GM18499 (cell line): Measurements from ENCODE around the gene FARP1.

Experiments used
- ATAC-seq: cut with Tn5 transposase; IDR thresholded peaks from one replicate; pipeline ENCODE4 v1.9.1; 2021; ENCODE audit warnings: moderate number of reproducible peaks; ENCODE audit not compliant: insufficient read depth, unreplicated experiment

The FARP1 gene

DNA sequence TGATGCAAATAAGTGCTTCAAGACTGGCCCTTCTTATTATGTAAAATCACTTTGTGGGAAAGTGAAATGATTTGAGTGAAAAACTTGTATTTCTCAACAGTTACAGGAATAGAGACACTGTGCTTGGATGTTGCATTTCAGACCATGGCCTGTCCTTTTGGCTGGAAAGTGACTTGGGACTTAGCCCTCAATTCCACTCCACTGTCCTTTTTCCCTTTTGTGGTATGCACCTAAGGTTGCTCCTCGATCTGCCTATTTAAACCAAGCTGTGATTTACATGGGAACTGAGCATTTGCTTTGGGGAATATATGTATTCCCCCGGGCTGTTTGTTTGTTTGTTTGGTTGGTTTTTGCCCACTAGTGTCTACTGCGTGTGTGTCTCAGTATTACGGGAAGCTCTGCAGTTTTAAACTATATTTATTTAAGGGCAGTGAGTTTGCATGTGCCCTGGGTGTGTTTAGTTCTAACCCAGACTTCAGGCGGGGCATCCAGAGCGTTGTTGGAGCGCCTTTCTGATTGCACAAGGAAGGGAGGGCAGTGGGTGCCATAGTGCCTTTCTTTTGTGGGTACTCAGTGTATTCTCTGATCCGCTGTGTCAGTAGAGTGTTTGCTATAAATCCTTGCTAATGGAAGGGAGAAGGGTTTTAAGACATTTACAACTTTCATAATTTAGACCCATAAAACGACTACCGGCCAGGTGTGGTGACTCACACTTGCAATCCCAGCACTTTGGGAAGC is 52.3 kb downstream of the FARP1 start:
- no peak for ATAC-seq

DNA sequence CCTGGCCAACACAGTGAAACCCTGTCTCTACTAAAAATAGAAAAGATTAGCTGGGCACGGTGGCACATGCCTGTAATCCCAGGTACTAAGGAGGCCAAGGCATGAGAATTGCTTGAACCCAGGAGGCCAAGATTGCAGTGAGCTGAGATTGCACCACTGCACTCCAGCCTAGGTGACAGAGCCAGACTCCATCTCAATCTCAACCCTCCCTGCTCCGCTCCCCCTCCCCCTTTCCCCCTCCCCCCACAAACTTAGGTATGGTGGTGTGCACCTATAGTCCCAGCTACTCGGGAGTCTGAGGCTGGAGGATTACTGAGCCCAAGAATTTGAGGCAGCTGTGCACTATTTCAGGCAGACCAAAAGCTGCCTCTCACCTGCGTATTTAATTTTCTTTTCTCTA is 55.8 kb downstream of the FARP1 start:
- ATAC-seq, result no peak

- no peak for ATAC-seq
Measured at GRCh38 chr13:98199480-98199879, 56.6 kb downstream of the FARP1 start.

DNA sequence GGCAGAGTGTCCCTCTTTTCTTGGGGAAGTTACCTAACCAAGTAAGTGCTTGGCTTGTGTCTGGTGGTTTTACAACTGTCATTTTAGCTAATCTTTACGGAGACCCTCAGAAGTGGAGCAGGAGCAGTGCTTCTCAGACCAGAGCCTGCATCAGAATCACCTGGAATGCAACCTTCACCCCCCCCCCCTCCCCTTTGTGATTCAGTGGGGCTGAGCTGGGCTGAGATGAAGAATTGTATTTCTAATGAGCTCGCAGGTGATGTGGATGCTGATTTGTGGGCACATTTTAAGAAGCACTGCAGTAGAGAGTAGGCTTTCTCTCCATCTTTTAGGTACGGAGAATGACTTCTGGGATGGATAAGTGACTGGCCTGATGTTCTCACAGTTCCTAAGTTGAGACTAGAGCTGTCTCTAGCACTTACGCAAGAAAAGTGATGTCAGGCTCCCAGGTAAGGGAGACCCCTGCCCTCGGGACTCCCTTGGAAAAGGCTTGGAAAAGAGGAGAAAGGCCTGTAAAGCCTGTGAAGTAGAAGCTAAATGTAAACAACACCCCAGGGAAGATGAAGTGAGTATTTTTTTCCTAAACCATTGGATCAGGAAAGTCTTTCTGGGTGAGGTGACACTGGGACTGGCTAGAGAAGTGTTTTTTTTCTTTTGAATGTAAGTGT is 57.5 kb downstream of the FARP1 start:
- no peak for ATAC-seq

DNA sequence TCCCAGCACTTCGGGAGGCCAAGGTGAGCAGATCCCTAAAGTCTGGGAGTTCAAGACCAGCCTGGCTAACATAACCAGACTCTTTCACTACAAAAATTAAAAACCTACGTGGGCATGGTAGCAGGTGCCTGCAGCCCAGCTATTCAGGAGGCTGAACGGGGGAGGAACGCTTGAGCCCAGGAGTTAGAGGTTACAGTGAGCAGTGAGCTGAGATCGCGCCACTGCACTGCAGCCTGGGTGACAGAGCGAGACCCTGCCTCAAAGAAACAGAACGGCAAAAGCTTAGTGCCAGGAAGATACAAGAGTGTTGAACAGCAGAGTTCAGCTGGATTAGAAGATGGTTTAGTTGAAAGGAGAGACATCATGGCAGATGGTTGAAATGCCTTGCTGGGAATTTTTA is 58.3 kb downstream of the FARP1 start:
- no peak for ATAC-seq

DNA sequence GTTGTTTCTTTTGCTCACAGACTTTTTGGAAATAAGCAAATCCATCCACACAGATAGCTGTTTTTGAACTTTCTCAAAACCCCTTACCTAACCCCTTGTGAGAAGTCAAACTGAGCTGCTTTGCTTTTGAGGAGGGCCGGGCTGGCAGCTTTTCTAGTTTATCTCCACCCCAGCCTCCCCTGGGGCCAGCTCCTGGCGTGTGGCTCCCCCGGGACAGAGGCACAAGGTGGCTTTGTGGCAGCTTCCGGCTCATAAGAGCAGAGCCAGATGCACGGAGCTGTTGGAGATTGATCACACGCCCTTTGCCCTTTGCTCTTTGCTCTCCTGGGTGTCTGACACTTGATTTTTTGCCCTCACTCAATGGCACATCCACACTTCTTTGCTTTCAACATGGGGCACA is 59.1 kb downstream of the FARP1 start:
- ATAC-seq, result no peak

DNA sequence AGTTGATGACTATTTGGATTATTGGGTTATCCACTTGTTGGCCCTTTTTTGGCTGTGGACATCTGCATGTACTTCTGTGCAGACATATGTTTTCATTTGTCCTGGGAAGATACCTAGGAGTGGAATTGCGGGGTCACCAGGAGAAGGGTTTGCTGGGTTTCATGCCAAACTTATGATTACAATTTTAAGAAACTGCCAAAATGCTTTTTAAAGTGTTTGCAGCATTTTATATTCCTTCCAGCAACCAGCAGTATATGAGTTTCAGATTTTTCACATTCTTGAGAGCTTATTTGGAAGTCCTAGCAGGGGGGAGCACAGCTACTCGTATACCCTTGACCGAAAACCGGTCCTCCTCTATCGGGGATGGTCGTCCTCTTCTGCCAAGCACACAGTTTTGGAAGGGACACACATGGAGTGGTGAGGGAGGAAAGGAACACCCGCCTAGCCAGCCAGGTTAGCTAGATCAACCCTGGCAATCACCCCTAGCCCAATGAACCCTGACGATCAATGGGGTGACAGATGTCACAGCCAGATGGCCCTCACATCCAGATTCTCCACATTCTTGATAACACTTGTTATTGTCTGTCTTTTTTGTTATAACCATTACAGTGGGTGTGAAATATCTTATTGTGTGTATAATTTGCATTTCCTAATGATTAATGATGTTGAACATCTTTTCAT is 60.9 kb downstream of the FARP1 start:
- no peak for ATAC-seq

GRCh38 chr13:98204546-98204945 is 61.7 kb downstream of the FARP1 start:
- no peak for ATAC-seq

GRCh38 chr13:98206946-98207345 is 64.1 kb downstream of the FARP1 start:
- no peak for ATAC-seq

DNA sequence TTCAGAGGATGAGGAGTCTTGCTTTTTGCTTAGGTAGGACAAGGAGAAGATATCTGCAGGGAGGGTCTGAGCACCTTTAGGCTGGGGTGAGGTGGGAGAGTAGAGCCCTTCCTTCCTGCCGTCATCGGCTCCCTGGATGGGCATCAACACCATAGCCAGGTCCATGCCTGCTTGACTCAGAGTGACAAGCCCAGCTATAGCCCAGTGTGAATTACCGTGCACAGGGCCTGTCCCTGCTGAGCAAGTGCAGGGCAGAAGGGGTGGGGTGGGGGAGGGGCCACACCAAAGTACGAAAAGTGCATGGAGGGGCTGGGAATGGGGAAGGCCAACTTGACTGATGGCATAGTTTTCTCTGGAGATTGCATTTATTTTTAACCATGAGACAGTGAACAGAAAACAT is 64.5 kb downstream of the FARP1 start:
- no peak for ATAC-seq

- no peak for ATAC-seq
Measured at GRCh38 chr13:98208606-98209005, 65.7 kb downstream of the FARP1 start.

DNA sequence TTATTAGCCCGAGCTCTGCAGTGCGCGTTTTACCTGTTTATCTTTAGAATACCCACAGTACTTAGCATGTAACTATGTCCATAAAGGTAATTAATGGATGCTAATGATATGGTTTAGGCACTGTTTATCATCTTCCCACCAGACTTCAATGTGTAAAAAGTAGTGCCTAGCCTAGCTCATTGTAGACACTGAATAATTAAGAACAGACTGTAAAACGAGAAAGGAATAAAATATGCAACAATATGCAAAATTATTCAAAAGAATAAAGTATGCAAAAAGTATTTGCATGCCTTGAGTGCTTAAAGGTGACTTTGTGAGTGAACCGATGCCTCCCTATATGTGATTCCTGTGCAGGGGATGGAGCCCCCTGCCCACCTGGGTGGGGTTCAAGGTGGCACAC is 69.9 kb downstream of the FARP1 start:
- no peak for ATAC-seq

DNA sequence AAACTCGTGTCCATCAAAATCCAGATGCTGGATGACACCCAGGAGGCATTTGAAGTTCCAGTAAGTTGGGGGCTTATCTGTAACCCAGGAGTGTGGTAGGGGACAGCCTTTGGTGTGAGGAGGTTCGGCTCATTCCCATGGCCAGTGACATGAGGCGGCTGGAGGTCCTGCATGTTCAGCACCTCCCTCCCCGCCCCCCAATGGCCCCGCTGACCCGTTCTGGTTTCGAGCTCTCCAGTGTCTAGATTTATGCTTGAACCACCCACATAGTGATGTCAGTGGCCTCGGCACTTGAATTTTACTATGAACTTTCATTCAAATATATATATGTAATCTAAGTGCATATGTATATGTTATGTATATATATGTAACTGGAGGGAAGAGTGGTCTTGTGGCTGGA is 70.5 kb downstream of the FARP1 start:
- no peak for ATAC-seq

GRCh38 chr13:98214008-98214643 is 71.2 kb downstream of the FARP1 start:
- ATAC-seq, result no peak

GRCh38 chr13:98214707-98215106 is 71.8 kb downstream of the FARP1 start:
- ATAC-seq, result no peak

DNA sequence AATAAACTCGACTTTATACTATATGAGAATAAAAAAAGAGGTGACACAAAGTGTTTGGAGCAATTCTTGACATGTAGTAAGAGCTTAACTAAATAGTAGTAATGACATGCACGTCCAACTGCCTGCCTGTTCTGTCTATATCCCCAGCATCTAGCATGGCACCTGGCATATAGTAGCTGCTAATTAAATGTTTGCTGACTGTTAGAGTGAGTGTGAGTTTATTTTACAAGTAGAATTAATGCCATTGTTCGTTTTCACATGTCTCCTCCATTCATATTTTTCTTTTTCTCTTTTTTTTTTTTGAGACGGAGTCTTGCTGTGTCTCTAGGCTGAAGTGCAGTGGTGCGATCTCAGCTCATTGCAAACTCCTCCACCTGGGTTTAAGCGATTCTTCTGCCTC is 72.6 kb downstream of the FARP1 start:
- ATAC-seq, result no peak

DNA sequence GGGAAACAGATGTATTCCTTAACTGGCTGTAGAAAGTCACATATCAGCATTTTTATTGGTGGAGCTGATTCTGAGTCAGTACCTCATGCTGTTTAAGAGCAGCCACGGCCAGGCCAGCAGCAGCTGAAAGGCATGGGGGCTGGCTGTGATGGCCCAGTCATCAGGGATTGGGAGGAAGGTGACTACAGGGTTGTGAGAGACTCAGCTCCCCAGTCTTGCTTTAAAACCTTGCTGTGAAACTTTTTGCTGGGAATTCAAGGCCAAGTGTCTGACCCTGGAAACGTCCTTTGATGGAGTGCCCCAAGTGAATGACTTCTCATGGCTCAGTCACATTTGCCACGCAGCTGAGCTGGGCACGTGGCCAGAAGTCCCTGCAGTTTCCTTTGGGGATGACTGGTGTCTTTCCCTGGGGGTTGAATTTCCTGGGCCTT is 73.3 kb downstream of the FARP1 start:
- no peak for ATAC-seq

DNA sequence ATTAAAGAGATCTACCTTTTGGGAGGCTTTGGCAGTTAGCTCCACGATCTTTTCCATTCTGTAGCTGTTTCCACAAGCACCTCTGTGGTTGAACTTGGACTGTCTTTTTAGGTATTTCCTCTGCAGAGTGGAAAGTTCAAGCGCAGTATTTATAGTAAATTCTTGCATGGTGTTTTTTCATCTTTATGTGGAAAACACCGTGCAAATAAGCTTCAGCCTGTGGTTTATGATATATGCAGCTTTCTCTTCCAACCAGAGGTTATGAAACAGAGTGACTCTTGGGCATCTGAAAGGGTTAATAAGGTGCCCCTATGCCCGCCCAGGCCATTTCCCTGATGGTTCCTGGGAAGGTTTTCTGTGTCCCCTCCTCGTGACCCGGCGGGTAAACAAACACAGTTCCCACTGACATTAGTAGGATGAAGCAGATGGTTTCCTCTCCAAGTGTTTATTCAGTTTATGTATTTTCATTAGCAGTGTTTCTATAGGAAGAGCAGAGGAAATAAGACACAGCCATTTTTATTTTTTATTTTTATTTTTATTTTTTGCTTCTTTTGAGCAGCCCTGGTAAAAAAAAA is 73.9 kb downstream of the FARP1 start:
- no peak for ATAC-seq

- no peak for ATAC-seq
Measured at GRCh38 chr13:98217597-98217996, 74.7 kb downstream of the FARP1 start.

- no peak for ATAC-seq
Measured at GRCh38 chr13:98219685-98220084, 76.8 kb downstream of the FARP1 start.
